DND-41 (cell line): ENCODE data around the gene DCAF11.

Experiments used
- ATAC-seq: fragments of 200-7000 bp; cut with Tn5 transposase; 3 replicates; pipeline ENCODE4 v1.9.1; 2021; ENCODE audit warnings: low read depth; ENCODE audit not compliant: insufficient read depth
- DNase-seq: peaks from one replicate; pipeline ENCODE4 v3.0.0-alpha.2; 2020
- H2AFZ ChIP-seq: 2 replicates; pipeline ENCODE4 v1.6.0; 2012; ENCODE audit warnings: low read depth, low read length
- H3K27ac ChIP-seq: 2 replicates; pipeline ENCODE4 v1.5.1; 2012; ENCODE audit warnings: low read length, inconsistent platforms
- H3K27me3 ChIP-seq: fragments of 200-600 bp; sonication (generic); 2 replicates; pipeline ENCODE4 v1.6.0; 2012; ENCODE audit warnings: low read length, mild to moderate bottlenecking, inconsistent platforms; ENCODE audit not compliant: insufficient read depth, poor library complexity
- H3K36me3 ChIP-seq: 2 replicates; pipeline ENCODE4 v1.5.1; 2012; ENCODE audit warnings: low read length, inconsistent platforms; ENCODE audit not compliant: insufficient read depth
- H3K4me1 ChIP-seq: 2 replicates; pipeline ENCODE4 v1.5.1; 2012; ENCODE audit warnings: mild to moderate bottlenecking, low read length; ENCODE audit not compliant: insufficient read depth
- H3K4me2 ChIP-seq: 2 replicates; pipeline ENCODE4 v1.6.0; 2012; ENCODE audit warnings: mild to moderate bottlenecking, moderate library complexity, low read length, inconsistent platforms; ENCODE audit not compliant: insufficient read depth
- H3K4me3 ChIP-seq, 2 experiments: fragments of 200-600 bp in 1 of 2; shearing (Covaris generic) in 1 of 2; 2 replicates each; pipeline ENCODE4 v1.5.1; 2012 to 2016; ENCODE audit warnings: inconsistent platforms in 2 of 2, low read length in 2 of 2, mild to moderate bottlenecking in 2 of 2, low read depth in 1 of 2, moderate library complexity in 1 of 2
- H3K79me2 ChIP-seq: 2 replicates; pipeline ENCODE4 v1.6.0; 2012; ENCODE audit warnings: low read length, inconsistent platforms; ENCODE audit not compliant: insufficient read depth
- H3K9ac ChIP-seq: 2 replicates; pipeline ENCODE4 v1.6.0; 2012; ENCODE audit warnings: low read depth, mild to moderate bottlenecking, inconsistent platforms, low read length, moderate library complexity
- H3K9me3 ChIP-seq: 2 replicates; pipeline ENCODE4 v1.5.1; 2012; ENCODE audit warnings: low read length, moderate library complexity, mild to moderate bottlenecking, inconsistent platforms; ENCODE audit not compliant: insufficient read depth, severe bottlenecking
- H4K20me1 ChIP-seq: 2 replicates; pipeline ENCODE4 v1.6.0; 2012; ENCODE audit warnings: low read length; ENCODE audit not compliant: insufficient read depth
- CTCF ChIP-seq: IDR thresholded peaks from 2 replicates; pipeline ENCODE4 v1.5.1; 2012; ENCODE audit warnings: borderline replicate concordance, low read length, moderate library complexity, mild to moderate bottlenecking; ENCODE audit not compliant: poor library complexity, severe bottlenecking; ENCODE audit errors: extremely low read depth
- EZH2 ChIP-seq: IDR thresholded peaks from 3 replicates; pipeline ENCODE4 v1.6.1; 2012; ENCODE audit warnings: borderline replicate concordance, low read depth, mild to moderate bottlenecking, moderate library complexity, low read length, inconsistent platforms; ENCODE audit not compliant: severe bottlenecking

DCAF11 gene

GRCh38 chr14:24095271-24096068, 19.1 kb upstream of the DCAF11 start:
- H3K9me3 ChIP-seq, result no peaks in the 10 kb centered on the region
- peak; percentile 63 for DNase-seq
- H3K27me3 ChIP-seq, result no peaks in the 10 kb centered on the region
- peak overlapping the region; percentile 85 for H2AFZ ChIP-seq
- H3K4me1 ChIP-seq, result peaks cover 28% of the 10 kb centered on the region
- peak overlapping the region; percentile 67 to 75 for H3K4me3 ChIP-seq
- TF ChIP-seq CTCF (no peak), EZH2 (no peak)
- peak overlapping the region; percentile 95 for H3K9ac ChIP-seq
- peak overlapping the region; percentile 94 for H3K27ac ChIP-seq
- H4K20me1 ChIP-seq, result no peaks in the 10 kb centered on the region
- ATAC-seq, result peak; percentile 10
- peak overlapping the region; percentile 77 for H3K4me2 ChIP-seq
- peaks cover 22% of the 10 kb centered on the region for H3K79me2 ChIP-seq
- peaks cover 32% of the 10 kb centered on the region for H3K36me3 ChIP-seq

- Histone ChIP-seq H4K20me1 (no peaks in the 10 kb centered on the region), H3K4me2 (peak overlapping the region; percentile 36; the same call in 1 of the 2 replicates)
- no peak for DNase-seq
Observed at GRCh38 chr14:24096545-24097181, 17.9 kb upstream of the DCAF11 start.

GRCh38 chr14:24098229-24098926, 16.2 kb upstream of the DCAF11 start:
- Histone ChIP-seq H3K4me1 (peaks cover 19% of the 10 kb centered on the region), H3K79me2 (peaks cover 22% of the 10 kb centered on the region), H3K4me3 (no peak overlapping the region), H4K20me1 (no peaks in the 10 kb centered on the region), H3K27me3 (no peaks in the 10 kb centered on the region), H2AFZ (no peak overlapping the region), H3K9me3 (no peaks in the 10 kb centered on the region), H3K9ac (no peak overlapping the region), H3K36me3 (peaks cover 49% of the 10 kb centered on the region), H3K27ac (no peak overlapping the region), H3K4me2 (no peak overlapping the region)
- TF ChIP-seq EZH2 (no peak), CTCF (no peak)
- no peak for ATAC-seq
- DNase-seq, result no peak

More at GRCh38 chr14:24096545-24097181, 17.9 kb upstream of the DCAF11 start:
- no peak for ATAC-seq
- H3K36me3 ChIP-seq, result peaks cover 39% of the 10 kb centered on the region
- no peak overlapping the region for H3K27ac ChIP-seq
- TF ChIP-seq EZH2, result no peak
- no peak for TF ChIP-seq CTCF
- no peak overlapping the region for H2AFZ ChIP-seq
- H3K27me3 ChIP-seq, result no peaks in the 10 kb centered on the region
- peaks cover 24% of the 10 kb centered on the region for H3K4me1 ChIP-seq
- peaks cover 22% of the 10 kb centered on the region for H3K79me2 ChIP-seq
- H3K9me3 ChIP-seq, result no peaks in the 10 kb centered on the region
- no peak overlapping the region for H3K9ac ChIP-seq
- no peak overlapping the region for H3K4me3 ChIP-seq
